Brain microvascular endothelial cell (primary cell): ENCODE measurements around the gene GFOD2.
A peak's percentile ranks its signal among the peaks of the same experiment; 100 is the strongest.

Experiments
- DNase-seq: peaks from one replicate; pipeline ENCODE4 v3.0.0-alpha.2; 2020
- H3K27ac ChIP-seq: fragments of 250-450 bp; sonication (Bioruptor Pico); 2 replicates; pipeline ENCODE4 v1.5.1; 2020; ENCODE audit warnings: mild to moderate bottlenecking, moderate library complexity
- H3K27me3 ChIP-seq: fragments of 250-450 bp; sonication (Bioruptor Pico); replicated peaks from 2 replicates; pipeline ENCODE4 v1.5.1; 2020; ENCODE audit warnings: mild to moderate bottlenecking
- H3K36me3 ChIP-seq: fragments of 250-450 bp; sonication (Bioruptor Pico); replicated peaks from 2 replicates; pipeline ENCODE4 v1.5.1; 2020; ENCODE audit warnings: mild to moderate bottlenecking
- H3K4me3 ChIP-seq: 2 replicates; pipeline ENCODE4 v1.5.1; 2011; ENCODE audit warnings: low read depth, mild to moderate bottlenecking, control low read depth, low read length, moderate library complexity
- CTCF ChIP-seq: IDR thresholded peaks from 2 replicates; pipeline ENCODE4 v1.5.1; 2011; ENCODE audit warnings: low read depth, mild to moderate bottlenecking, moderate library complexity, low read length, control low read depth, inconsistent platforms; ENCODE audit errors: missing control alignments
- in situ Hi-C: cut with HindIII; loops from 2 replicates; pipeline ENCODE4 v1.10.0; 2017; ENCODE audit warnings: low sequenced_read_pairs, low pct_ligation_motif_present

Gene GFOD2

GRCh38 chr16:67659675-67660563 is 59.2 kb downstream of the GFOD2 start, which contains the start of gene ACD:
TSS of gene ACD (minus strand) at chr16:67660260. CDS start at chr16:67660220, 40 bp downstream.
- in situ Hi-C loops, result no loop called here
- no peak for TF ChIP-seq CTCF
- Histone ChIP-seq H3K36me3 (no peaks in the 10 kb centered on the region), H3K27ac (peak within 1 kb of the TSS; percentile 78), H3K4me3 (peak within 1 kb of the TSS; percentile 85), H3K27me3 (no peaks in the 10 kb centered on the region)
- DNase-seq, result peak; percentile 68

- Histone ChIP-seq H3K36me3 (no peaks in the 10 kb centered on the region), H3K27me3 (no peaks in the 10 kb centered on the region), H3K27ac (no peak overlapping the region), H3K4me3 (peak overlapping the region; percentile 85)
- no peak for DNase-seq
- in situ Hi-C loops, result no loop called here
- no peak for TF ChIP-seq CTCF
These were observed 60.1 kb downstream of the GFOD2 start for GRCh38 chr16:67658849-67659674.

- TF ChIP-seq CTCF, result no peak
- Histone ChIP-seq H3K27ac (no peak overlapping the region), H3K36me3 (no peaks in the 10 kb centered on the region), H3K4me3 (no peak overlapping the region), H3K27me3 (no peaks in the 10 kb centered on the region)
- in situ Hi-C loops, result no loop called here
- DNase-seq, result no peak
These were observed 61.2 kb downstream of the GFOD2 start for GRCh38 chr16:67657751-67658518.

GRCh38 chr16:67657017-67657608 is 62.0 kb downstream of the GFOD2 start:
- Histone ChIP-seq H3K36me3 (no peaks in the 10 kb centered on the region), H3K4me3 (no peak overlapping the region), H3K27ac (no peak overlapping the region), H3K27me3 (peaks cover 4% of the 10 kb centered on the region)
- in situ Hi-C loops, result no loop called here
- DNase-seq, result no peak
- TF ChIP-seq CTCF, result no peak

GRCh38 chr16:67656344-67657016 is 62.6 kb downstream of the GFOD2 start:
- DNase-seq, result no peak
- H3K36me3 ChIP-seq, result no peaks in the 10 kb centered on the region
- in situ Hi-C loops, result no loop called here
- H3K4me3 ChIP-seq, result no peak overlapping the region
- TF ChIP-seq CTCF, result no peak
- H3K27ac ChIP-seq, result no peak overlapping the region
- peaks cover 11% of the 10 kb centered on the region for H3K27me3 ChIP-seq
